Suppressor macrophage treated with lipopolysaccharide for 1 hour (primary cell): Measurements from ENCODE around the gene KRTAP10-2.
"Not testable (repeated sequence)": the region's sequence is repeated elsewhere in the genome, so short reads cannot be mapped to it uniquely, and the experiment has no call there.

ENCODE experiments used
- DNase-seq, 3 donors: peaks; one replicate each; pipeline ENCODE4 v3.0.0-alpha.2; 2020 to 2022

The KRTAP10-2 gene

GRCh38 chr21:44564886-44565598, 13.7 kb upstream of the KRTAP10-2 start:
- peak in 2 of 3 donors; percentile 16 to 29 for DNase-seq

- no peak for DNase-seq
These were observed 12.8 kb upstream of the KRTAP10-2 start for GRCh38 chr21:44564099-44564498.

DNA sequence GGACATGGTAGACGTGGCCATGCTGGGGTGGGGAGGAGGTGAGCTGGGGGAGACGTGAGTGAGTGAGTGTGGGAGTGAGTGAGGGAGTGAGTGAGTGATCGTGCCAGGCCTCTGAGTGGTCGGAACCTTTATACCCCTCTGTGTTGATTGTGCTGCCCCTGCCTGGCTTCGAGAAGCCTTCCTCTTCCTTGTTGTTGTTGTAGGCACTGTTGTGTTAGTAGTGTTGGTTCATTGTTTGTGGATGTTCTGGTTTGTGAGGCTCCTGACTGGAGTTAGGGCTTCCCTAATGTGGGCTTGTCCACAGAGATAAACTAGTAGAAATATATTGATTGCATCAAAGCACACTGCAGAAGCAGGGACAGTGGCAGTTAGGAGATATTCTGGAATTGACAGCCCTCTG, 7.4 kb upstream of the KRTAP10-2 start, which contains the start of gene KRTAP10-3:
Gene KRTAP10-3 (minus strand): TSS at position 101 of the 400 bp plus-strand sequence. CDS start 80 bp downstream, at position 21.
- DNase-seq: no peak

- not testable (repeated sequence) for DNase-seq
These were observed 7.0 kb upstream of the KRTAP10-2 start for GRCh38 chr21:44558329-44558675.

DNA sequence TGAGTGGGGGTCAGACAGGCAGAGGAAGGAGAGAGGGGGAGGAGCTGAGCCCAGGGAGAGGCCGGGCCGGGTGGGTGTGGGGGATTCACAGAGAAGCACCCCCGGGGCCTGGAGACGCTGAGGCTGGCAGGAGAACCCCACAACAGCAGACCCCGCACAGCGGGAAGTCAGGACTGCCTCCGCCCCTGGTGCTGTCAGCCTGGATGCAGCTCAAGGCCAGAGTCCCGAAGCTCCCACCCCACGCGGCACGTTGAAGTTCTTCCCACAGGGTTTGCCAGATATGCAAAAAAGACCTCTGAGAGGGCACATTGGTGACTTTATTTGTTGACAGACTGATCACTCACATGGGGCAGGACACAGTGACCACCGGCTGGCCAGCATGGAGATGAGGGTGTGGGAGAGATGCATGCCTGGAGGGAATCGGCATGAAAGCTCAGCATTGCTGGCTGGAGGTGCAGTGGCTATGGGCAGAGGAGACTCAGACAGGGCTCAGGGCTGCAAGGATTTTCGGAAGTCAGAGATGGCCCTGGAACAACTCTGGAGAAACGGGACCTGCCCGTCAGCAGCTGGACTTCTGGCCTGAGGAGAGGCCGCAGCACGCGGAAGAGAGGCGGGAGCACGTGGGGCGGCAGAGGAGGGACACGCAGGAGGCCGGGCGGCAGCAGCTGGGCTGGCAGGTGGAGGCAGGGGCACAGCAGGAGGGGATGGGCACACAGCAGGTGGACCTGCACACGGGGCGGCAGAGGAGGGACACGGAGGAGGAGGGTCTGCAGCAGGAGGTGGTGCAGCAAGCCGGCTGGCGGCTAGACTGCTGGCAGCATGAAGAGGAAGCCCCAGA, 6.4 kb upstream of the KRTAP10-2 start:
- no peak for DNase-seq

DNA sequence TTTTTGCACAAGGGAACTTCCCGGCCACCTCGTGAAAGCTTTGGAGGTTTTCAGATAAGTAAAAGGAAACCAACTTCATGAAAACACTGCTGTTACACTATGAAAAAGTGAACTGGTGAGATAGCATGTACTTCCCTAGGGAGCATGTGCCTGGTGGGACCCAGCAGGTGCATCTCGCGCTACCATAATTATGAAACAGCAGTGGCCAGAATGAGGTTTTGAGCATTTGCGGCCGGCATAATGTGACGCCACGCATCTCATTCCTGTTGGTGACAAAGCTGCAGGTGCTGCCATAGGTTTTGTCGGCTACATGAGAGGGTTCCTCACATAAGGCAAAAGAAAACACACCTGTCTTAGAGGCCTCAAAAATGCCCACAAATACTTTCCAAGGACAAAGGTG, 5.6 kb upstream of the KRTAP10-2 start:
- DNase-seq: no peak

GRCh38 chr21:44555200-44555875, 4.0 kb upstream of the KRTAP10-2 start:
- no peak for DNase-seq

DNA sequence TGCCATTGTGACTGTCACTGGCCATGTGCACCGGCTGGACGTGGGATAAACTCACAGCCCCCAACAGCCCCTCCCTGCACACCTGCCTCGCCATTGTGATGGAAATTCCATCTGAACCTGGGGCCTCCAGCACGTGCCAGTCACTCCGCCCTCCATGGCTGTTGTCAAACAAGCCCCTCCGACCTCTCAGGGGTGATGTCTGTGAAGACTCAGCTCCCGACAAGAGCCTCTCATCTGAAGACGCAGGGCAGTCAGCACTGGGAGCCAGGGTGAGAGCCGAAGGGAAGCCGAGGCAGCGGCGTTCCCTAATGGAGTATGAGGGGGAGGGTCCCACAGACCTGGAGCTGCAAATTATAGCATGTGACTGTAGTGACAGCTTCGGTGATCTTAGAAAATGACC, 1.4 kb upstream of the KRTAP10-2 start:
- no peak for DNase-seq

DNA sequence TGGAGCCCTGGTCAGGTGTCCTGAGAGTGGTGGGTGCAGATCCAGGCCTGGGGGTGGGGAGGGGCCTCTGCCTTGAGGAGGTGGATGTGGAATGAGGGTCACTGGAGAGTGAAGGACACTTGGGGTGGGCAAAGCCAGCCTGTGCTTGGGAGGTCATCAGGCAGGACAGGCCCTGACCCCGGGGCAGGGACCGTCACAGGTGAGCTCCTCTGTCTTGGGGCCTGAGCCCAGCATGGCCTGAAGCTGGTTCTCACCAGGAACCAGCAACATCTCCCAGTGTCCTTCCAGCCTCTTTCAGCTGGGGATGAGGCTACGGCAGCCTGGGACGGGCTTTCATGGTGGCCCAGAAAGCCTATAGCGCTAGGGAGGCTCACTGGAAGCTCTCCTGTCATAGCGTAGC, 831 bp upstream of the KRTAP10-2 start:
- DNase-seq: no peak

- DNase-seq: no peak
These were observed 498 bp downstream of the KRTAP10-2 start for GRCh38 chr21:44550807-44551206.

- DNase-seq: not testable (repeated sequence)
These were observed 1.0 kb downstream of the KRTAP10-2 start for GRCh38 chr21:44550285-44550684.

- no peak for DNase-seq
These were observed 1.6 kb downstream of the KRTAP10-2 start for GRCh38 chr21:44549525-44550211.

- DNase-seq: no peak
These were observed 2.4 kb downstream of the KRTAP10-2 start for GRCh38 chr21:44548922-44549321.

GRCh38 chr21:44548381-44548780, 2.9 kb downstream of the KRTAP10-2 start:
- DNase-seq: no peak

- no peak for DNase-seq
These were observed 3.5 kb downstream of the KRTAP10-2 start for GRCh38 chr21:44547656-44548331.

- DNase-seq: no peak
These were observed 6.7 kb downstream of the KRTAP10-2 start for GRCh38 chr21:44544566-44544965.

GRCh38 chr21:44542716-44543115, 8.6 kb downstream of the KRTAP10-2 start:
- DNase-seq: no peak

DNA sequence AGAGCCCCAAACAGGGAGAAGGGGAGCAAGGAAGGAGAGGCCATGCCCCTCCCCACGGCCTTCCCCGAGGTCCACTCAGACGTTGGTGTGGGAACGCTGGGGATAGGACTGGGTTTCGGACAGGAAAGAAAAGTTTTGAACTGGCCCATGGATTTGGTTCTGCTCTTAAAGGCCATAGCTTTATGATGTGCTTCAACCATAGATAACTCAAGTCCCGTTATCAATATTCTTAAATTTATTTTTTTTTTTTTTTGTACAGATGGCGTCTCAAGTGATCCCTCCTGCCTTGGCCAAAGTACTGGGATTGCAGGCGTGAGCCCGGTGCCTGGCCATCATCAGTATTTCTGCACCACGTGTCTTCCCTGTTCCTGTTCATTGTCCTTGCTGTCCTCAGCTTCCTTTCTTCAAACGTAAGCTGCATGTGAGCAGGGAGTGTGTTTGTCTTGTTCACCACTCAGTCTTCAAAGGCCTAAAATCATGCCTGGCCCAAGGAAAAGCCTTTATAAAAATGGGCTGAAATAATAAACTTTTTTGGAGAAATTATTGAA, 10.5 kb downstream of the KRTAP10-2 start:
- no peak for DNase-seq

- DNase-seq: no peak
These were observed 11.2 kb downstream of the KRTAP10-2 start, which contains the start of gene KRTAP10-1 for GRCh38 chr21:44539991-44540666. TSS of gene KRTAP10-1 (minus strand) at chr21:44540195. CDS start at chr21:44540150, 45 bp downstream.

DNA sequence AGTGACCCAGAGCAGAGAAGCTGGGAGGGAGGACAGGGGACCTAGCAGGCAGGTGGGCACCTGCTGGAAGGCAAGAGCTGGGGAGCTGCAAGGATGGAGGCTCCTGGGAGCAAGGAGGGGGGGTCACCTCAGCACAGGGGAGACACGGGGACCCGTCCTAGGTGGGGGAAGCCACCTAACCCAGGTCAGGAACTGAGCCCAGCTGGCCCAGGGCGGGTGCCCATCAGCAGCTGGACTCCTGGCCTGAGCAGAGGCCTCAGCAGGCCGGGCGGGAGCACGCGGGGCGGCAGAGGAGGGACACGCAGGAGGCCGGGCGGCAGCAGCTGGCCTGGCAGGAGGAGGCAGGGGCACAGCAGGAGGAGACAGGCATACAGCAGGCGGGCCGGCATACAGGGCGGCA, 12.3 kb downstream of the KRTAP10-2 start:
- DNase-seq: no peak
